ENCODE measurements around the gene MARS1. TPM values are rescaled to one million over a fixed set of nuclear protein-coding genes. Genes with fewer than 3 reads are reported as not detected.

MARS1 gene
- 474 TPM for polyA plus RNA-seq (2012; ENCODE audit: insufficient read length, low read depth)

DNA sequence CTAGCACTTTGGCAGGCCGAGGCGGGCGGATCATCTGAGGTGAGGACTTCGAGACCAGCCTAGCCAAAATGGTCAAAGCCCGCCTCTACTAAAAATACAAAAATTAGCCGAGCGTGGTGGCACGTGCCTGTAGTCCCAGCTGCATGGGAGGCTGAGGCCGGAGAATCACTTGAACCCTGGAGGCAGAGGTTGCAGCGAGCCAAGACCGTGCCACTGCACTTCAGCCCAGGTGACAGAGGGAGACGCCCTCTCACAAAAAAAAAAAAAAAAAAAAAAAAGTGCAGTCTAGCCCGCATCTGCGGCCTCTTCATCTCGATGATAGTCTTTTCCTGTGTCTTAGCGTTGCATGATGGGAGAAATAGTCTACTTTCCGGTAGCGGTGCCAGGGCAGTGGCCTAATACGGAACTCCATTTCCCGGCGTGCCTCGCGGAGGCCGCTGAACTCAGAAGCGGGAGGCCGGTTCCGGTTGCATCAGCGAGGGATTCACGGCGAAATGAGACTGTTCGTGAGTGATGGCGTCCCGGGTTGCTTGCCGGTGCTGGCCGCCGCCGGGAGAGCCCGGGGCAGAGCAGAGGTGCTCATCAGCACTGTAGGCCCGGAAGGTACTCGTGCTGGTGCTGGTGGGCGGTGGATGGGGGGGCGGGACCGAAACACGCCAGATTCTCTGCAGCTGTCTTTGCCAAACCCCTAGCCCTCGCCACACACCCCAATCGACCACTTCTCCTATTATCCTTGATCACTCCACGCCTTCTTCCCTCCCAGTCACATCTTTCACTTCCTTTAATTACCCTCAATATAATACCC lies at the start of gene MARS1:
Gene MARS1 (plus strand): TSS at position 472 of the 805 bp plus-strand sequence. CDS start 23 bp downstream, at position 495.
- 0 out of 2 replicates have a peak, but pooled peaks have one; percentile 15 for TF ChIP-seq SIN3A (IDR thresholded peaks at IDR 0.05; ENCODE audit: borderline replicate concordance, insufficient read depth, low read length)
- TF ChIP-seq FOXP2 (optimal IDR thresholded peaks at IDR 0.05; ENCODE audit: borderline replicate concordance, extremely low read depth, extremely low read length, insufficient read depth) = peak; percentile 57
- peak; percentile 91 for TF ChIP-seq POLR2AphosphoS5 (IDR thresholded peaks at IDR 0.05; ENCODE audit: low read depth, low read length)
- peak; percentile 76; the same call in 1 of the 2 replicates for TF ChIP-seq TAF1 (IDR thresholded peaks at IDR 0.05; ENCODE audit: borderline replicate concordance, insufficient read depth, low read length)
- TF ChIP-seq, protein P1, sequence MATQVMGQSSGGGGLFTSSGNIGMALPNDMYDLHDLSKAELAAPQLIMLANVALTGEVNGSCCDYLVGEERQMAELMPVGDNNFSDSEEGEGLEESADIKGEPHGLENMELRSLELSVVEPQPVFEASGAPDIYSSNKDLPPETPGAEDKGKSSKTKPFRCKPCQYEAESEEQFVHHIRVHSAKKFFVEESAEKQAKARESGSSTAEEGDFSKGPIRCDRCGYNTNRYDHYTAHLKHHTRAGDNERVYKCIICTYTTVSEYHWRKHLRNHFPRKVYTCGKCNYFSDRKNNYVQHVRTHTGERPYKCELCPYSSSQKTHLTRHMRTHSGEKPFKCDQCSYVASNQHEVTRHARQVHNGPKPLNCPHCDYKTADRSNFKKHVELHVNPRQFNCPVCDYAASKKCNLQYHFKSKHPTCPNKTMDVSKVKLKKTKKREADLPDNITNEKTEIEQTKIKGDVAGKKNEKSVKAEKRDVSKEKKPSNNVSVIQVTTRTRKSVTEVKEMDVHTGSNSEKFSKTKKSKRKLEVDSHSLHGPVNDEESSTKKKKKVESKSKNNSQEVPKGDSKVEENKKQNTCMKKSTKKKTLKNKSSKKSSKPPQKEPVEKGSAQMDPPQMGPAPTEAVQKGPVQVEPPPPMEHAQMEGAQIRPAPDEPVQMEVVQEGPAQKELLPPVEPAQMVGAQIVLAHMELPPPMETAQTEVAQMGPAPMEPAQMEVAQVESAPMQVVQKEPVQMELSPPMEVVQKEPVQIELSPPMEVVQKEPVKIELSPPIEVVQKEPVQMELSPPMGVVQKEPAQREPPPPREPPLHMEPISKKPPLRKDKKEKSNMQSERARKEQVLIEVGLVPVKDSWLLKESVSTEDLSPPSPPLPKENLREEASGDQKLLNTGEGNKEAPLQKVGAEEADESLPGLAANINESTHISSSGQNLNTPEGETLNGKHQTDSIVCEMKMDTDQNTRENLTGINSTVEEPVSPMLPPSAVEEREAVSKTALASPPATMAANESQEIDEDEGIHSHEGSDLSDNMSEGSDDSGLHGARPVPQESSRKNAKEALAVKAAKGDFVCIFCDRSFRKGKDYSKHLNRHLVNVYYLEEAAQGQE (IDR thresholded peaks at IDR 0.05; ENCODE audit: insufficient read depth in 1 of 2, low read depth in 2 of 2, low read length in 2 of 2) = no peak

DNA sequence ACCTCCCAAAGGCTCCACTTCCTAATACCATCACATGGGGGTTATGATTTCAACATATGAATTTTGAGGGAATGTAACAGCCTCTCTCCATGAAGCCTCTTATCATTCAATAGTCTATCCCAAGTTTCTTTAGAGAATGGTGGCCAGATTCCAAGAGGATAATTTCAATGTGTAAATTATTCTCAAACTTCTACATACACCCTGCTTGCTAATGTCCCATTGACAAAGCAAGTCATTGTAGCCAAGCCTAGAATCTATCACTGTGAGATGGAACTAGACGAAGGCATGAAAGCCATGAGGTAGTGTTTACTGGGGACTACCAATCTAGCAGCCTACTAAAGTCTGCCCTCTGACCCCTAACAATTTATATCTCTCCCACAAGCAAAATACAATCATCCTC lies 49.5 kb upstream of the MARS1 start:
- TF ChIP-seq TAF1 (IDR thresholded peaks at IDR 0.05; ENCODE audit: borderline replicate concordance, insufficient read depth, low read length) = no peak
- TF ChIP-seq, protein P1 (IDR thresholded peaks at IDR 0.05; ENCODE audit: insufficient read depth in 1 of 2, low read depth in 2 of 2, low read length in 2 of 2) = no peak
- TF ChIP-seq SIN3A (IDR thresholded peaks at IDR 0.05; ENCODE audit: borderline replicate concordance, insufficient read depth, low read length) = no peak
- no peak for TF ChIP-seq FOXP2 (optimal IDR thresholded peaks at IDR 0.05; ENCODE audit: borderline replicate concordance, extremely low read depth, extremely low read length, insufficient read depth)

DNA sequence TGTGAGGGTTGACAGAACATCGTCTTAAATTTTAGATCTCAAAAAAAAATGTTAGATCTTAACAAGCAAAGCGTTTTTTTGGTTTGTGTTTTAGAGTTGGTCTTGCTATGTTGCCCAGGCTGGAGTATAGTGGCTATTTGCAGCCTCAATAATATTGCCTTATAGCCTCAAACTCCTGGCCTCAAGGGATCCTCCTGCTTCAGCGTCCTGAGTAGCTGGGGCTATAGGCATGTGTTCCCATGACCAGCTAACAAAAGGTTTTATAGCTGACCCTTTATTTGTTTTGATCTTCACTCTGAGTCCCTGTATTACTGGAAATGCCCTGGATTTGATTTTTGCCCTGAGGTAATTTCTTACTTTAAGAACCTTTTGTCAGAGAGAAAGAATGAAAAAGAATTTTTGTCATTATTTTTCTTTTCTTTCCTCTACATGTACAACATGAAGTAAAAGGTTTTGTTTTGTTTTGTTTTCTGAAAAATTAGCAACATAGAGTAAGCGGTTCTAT lies 48.1 kb upstream of the MARS1 start:
- TF ChIP-seq TAF1 (IDR thresholded peaks at IDR 0.05; ENCODE audit: borderline replicate concordance, insufficient read depth, low read length) = no peak
- no peak for TF ChIP-seq FOXP2 (optimal IDR thresholded peaks at IDR 0.05; ENCODE audit: borderline replicate concordance, extremely low read depth, extremely low read length, insufficient read depth)
- no peak for TF ChIP-seq POLR2AphosphoS5 (IDR thresholded peaks at IDR 0.05; ENCODE audit: low read depth, low read length)
- TF ChIP-seq, protein P1 (IDR thresholded peaks at IDR 0.05; ENCODE audit: insufficient read depth in 1 of 2, low read depth in 2 of 2, low read length in 2 of 2) = no peak
- TF ChIP-seq SIN3A (IDR thresholded peaks at IDR 0.05; ENCODE audit: borderline replicate concordance, insufficient read depth, low read length) = no peak

DNA sequence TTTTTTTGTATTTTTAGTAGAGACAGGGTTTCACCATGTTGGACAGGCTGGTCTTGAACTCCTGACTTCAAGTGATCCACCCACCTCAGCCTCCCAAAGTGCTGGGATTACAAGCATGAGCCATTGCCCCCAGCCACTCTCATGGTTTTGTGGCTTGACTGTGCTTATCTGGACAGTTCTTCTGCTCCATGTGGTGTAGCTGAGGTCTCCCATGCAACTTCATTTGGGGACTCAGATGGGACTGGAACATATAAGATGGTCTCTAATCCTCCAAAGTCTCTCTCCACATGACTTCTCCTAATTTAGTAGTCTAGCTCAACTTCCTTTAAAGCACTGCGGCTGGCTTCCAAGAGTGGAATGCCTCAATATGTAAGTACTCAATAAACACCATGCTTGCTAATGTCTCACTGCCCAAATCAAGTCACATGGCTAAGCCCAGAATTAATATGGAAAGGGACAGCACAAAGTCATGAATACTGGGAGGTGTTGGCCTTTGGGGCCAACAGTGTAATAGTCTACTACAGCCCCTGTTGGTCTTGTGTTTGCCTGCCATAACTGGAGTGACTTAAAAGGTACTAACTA lies 45.9 kb upstream of the MARS1 start:
- no peak for TF ChIP-seq FOXP2 (optimal IDR thresholded peaks at IDR 0.05; ENCODE audit: borderline replicate concordance, extremely low read depth, extremely low read length, insufficient read depth)
- TF ChIP-seq SIN3A (IDR thresholded peaks at IDR 0.05; ENCODE audit: borderline replicate concordance, insufficient read depth, low read length) = no peak
- TF ChIP-seq POLR2AphosphoS5 (IDR thresholded peaks at IDR 0.05; ENCODE audit: low read depth, low read length) = no peak

DNA sequence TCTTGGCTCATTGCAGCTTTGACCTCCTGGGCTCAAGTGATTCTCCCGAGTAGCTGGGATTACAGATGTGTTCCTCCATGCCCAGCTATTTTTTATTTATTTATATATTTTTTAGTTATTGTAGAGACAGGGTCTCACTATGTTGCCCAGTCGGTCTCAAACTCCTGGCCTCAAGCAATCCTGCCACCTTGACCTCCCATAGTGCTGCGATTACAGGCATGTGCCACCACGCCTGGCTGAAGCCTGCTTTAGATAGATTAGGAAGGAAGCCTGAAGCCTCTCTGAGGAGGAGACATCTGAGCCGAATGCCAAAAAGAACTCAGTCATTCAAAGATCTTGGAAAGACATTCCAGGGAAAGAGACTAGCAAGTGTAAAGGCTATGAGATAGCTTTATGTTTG lies 43.1 kb upstream of the MARS1 start:
- TF ChIP-seq POLR2AphosphoS5 (IDR thresholded peaks at IDR 0.05; ENCODE audit: low read depth, low read length) = no peak
- TF ChIP-seq FOXP2 (optimal IDR thresholded peaks at IDR 0.05; ENCODE audit: borderline replicate concordance, extremely low read depth, extremely low read length, insufficient read depth) = no peak
- TF ChIP-seq TAF1 (IDR thresholded peaks at IDR 0.05; ENCODE audit: borderline replicate concordance, insufficient read depth, low read length) = no peak
- TF ChIP-seq SIN3A (IDR thresholded peaks at IDR 0.05; ENCODE audit: borderline replicate concordance, insufficient read depth, low read length) = no peak
- TF ChIP-seq, protein P1 (IDR thresholded peaks at IDR 0.05; ENCODE audit: insufficient read depth in 1 of 2, low read depth in 2 of 2, low read length in 2 of 2) = no peak
